ENCODE results near the gene GAB3.
A peak's percentile ranks its signal among the peaks of the same experiment; 100 is the strongest.

The GAB3 gene

DNA sequence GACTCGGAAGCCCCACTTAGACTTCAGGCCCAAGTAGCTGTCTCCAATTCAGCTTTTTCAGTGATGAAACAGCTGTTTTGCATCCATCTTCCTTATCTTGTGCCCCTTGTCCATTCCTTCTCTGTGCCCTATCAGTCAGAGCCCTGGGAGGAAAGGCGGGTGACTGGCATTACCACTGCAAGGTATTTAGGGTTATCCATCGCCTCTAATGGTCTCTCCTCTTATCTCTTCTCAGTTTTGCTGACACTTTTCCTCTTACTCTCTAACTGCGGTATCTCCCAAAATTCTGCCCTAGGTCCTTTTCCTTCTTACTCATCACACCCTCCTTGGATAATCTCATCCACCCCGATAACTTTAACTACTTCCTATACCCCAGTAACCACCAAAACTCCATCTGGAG is 13.7 kb downstream of the GAB3 start:
- H3K4me3 ChIP-seq (replicated peaks in 1 of 2; ENCODE audit: low read depth in 2 of 2, low read length in 2 of 2): no peak overlapping the region
- TF ChIP-seq, protein P1, sequence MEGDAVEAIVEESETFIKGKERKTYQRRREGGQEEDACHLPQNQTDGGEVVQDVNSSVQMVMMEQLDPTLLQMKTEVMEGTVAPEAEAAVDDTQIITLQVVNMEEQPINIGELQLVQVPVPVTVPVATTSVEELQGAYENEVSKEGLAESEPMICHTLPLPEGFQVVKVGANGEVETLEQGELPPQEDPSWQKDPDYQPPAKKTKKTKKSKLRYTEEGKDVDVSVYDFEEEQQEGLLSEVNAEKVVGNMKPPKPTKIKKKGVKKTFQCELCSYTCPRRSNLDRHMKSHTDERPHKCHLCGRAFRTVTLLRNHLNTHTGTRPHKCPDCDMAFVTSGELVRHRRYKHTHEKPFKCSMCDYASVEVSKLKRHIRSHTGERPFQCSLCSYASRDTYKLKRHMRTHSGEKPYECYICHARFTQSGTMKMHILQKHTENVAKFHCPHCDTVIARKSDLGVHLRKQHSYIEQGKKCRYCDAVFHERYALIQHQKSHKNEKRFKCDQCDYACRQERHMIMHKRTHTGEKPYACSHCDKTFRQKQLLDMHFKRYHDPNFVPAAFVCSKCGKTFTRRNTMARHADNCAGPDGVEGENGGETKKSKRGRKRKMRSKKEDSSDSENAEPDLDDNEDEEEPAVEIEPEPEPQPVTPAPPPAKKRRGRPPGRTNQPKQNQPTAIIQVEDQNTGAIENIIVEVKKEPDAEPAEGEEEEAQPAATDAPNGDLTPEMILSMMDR (IDR thresholded peaks at IDR 0.05; ENCODE audit: low read depth, low read length): no peak
- DNase-seq (ENCODE audit: low read depth in 2 of 2): no peak

DNA sequence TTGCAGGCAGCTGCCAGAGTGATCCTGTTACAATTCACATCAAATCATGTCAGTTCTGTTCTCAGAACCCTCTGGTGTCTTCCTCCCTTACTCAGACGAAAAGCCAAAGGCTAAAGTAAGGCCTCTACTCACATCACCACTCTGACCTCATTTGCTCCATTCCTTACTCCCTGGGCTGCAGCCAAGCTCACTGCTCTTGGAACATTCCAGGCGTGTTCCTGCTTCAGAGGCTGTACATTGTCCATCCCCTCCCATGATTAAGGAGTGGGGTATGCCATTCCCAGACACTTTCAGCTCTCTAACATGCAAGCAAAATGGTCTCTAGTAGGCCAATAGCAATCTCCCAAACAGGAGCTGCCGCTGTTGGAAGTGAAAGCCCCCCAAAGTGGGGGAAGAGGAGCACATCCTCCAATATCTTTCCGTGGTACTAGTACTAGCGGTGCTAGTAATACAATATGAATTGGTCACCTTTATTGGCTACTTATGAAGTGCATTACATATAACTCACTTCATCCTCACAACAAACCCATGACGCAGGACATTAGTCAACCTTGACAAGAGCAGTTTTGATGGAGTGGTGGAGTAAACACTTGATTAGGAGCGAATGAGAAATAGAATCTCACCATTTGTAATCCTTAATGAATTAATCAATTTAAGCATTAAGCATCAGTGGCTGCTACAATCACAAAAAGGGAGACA is 15.0 kb downstream of the GAB3 start:
- H3K4me3 ChIP-seq (replicated peaks in 1 of 2; ENCODE audit: low read depth in 2 of 2, low read length in 2 of 2): no peak overlapping the region
- peak; percentile 94 to 96 for DNase-seq (ENCODE audit: low read depth in 2 of 2)
- TF ChIP-seq, protein P1 (IDR thresholded peaks at IDR 0.05; ENCODE audit: low read depth, low read length): no peak

DNA sequence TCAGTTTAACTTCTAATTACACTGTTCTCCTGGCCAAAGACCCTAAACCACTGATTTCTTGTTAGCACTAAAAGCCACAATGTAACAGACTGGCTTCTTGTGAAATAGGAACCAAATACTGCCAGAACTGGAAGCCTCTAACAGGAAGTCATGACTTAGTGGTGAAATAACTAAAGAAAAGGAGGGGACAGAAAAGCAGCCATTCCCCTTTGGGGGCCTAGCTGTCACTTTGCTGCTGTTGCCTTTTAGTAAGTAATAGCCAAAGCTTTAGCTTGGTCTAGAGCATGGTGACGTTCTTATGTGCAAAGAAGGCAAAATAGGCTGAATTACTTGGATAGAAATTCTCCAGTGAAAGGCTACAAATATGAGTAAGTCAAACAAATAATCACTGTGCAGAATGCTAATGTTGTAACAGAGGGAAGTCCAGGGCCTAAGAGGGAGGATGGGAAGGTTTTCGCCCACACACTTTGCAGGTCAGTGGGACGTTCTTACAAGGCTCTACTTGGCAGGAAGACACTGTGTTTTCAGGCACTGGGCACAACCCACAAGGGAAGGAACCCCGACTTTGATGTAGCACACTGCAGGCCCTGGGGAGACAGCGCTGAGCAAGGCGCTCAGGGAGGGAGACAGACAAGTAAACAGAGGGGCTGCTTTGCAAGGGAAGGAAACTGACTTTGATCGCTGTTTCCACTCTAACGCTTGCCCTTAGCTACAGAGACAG is 16.7 kb downstream of the GAB3 start:
- TF ChIP-seq, protein P1 (IDR thresholded peaks at IDR 0.05; ENCODE audit: low read depth, low read length): no peak
- H3K4me3 ChIP-seq (replicated peaks in 1 of 2; ENCODE audit: low read depth in 2 of 2, low read length in 2 of 2): no peak overlapping the region
- DNase-seq (ENCODE audit: low read depth in 2 of 2): peak; percentile 81 to 91

DNA sequence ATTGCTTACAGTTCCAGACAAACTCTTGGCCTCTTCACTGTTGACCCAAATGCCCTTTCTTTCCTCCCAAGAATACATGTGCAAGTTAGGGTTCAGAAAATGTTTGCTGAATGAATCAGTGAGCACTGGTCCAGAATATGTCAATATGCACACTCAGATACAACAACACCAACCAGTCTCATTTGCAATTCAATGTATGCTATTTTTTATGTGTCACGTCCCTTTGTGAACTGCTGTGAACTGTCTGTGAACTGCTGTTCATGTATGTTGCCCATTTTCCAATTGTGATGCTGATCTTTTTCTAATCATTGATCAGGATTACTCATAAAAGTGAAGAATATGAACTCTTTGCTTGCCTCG is 17.8 kb downstream of the GAB3 start:
- DNase-seq (ENCODE audit: low read depth in 2 of 2): peak; percentile 26 to 73
- TF ChIP-seq, protein P1 (IDR thresholded peaks at IDR 0.05; ENCODE audit: low read depth, low read length): no peak
- H3K4me3 ChIP-seq (replicated peaks in 1 of 2; ENCODE audit: low read depth in 2 of 2, low read length in 2 of 2): no peak overlapping the region

DNA sequence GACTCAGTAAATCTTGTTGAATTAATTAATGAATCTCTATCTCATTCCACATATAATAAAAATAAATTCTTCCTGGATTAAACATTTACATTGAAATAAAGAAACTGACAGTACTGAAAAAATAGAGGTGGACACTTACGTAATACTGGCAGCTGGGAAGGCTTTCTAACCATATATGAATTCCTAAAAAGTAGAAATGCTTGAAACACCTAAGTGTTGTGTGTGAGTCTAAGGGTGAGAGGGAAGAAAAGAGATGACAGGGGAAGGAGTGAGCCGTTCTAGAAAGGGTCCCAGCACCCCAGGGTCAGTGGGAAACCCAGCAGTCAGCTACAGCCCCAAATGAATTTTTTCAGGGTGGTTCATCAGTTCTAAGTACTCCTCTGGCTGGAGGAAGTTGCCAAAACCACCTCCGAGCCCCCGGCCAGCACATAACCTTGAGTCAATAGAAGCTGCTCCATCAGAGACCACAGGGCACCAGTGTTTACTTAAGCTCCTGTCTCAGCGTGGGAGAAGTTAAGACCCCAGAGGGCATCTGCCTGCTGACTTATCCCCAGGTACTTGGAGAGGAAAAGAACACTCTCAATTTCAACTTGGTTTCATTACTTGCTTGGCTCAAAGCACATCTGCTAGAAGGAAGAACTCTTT is 18.3 kb downstream of the GAB3 start:
- DNase-seq (ENCODE audit: low read depth in 2 of 2): peak in 1 of 2 donors; percentile 81
- TF ChIP-seq, protein P1 (IDR thresholded peaks at IDR 0.05; ENCODE audit: low read depth, low read length): no peak
- H3K4me3 ChIP-seq (replicated peaks in 1 of 2; ENCODE audit: low read depth in 2 of 2, low read length in 2 of 2): no peak overlapping the region

DNA sequence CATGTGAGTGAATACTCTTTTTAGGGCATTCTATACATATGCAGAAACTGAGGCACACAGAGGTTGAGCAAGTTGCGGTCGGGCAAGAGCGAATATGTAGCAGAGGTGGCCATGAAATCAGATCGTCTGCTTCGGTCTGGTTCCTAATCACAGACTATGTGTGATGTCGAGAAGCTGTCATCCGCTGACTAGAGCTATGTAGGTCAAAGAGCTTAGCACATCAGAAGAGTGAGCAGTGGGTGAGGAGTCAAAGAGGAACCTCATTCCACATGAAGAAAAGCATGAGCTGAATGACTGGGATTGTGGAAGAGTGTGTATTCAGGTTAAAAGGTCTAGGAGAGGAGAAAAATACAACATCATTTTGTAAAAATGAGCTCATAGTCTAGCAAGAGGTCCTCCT is 19.0 kb downstream of the GAB3 start:
- TF ChIP-seq, protein P1 (IDR thresholded peaks at IDR 0.05; ENCODE audit: low read depth, low read length): no peak
- DNase-seq (ENCODE audit: low read depth in 2 of 2): peak; percentile 61 to 70
- no peak overlapping the region for H3K4me3 ChIP-seq (replicated peaks in 1 of 2; ENCODE audit: low read depth in 2 of 2, low read length in 2 of 2)

Measured in cardiac fibroblast (primary cell).